Suprapubic skin (tissue), 4 donors: ENCODE data around the gene ERCC3. TPM values are rescaled to one million over a fixed set of nuclear protein-coding genes. Genes with fewer than 3 reads are reported as not detected.

Source experiments
- DNase-seq, 2 donors: peaks; one replicate each; pipeline ENCODE4 v3.0.0-alpha.2; 2019; ENCODE audit warnings: low spot score in 2 of 2
- H3K27ac ChIP-seq: fragments of 200-600 bp; sonication (generic); one replicate; pipeline ENCODE4 v1.5.1; 2019
- H3K27me3 ChIP-seq: fragments of 200-600 bp; sonication (generic); one replicate; pipeline ENCODE4 v1.5.1; 2019
- H3K36me3 ChIP-seq: fragments of 200-600 bp; sonication (generic); one replicate; pipeline ENCODE4 v1.5.1; 2019
- H3K4me1 ChIP-seq: fragments of 200-600 bp; sonication (generic); one replicate; pipeline ENCODE4 v1.5.1; 2019
- H3K4me3 ChIP-seq: fragments of 200-600 bp; sonication (generic); one replicate; pipeline ENCODE4 v1.5.1; 2019; ENCODE audit warnings: mild to moderate bottlenecking
- H3K9me3 ChIP-seq: fragments of 200-600 bp; sonication (generic); one replicate; pipeline ENCODE4 v1.5.1; 2019
- EP300 ChIP-seq: sonication (generic); formaldehyde crosslinking; IDR thresholded peaks from one replicate; pipeline ENCODE4 v1.6.1; 2017; ENCODE audit warnings: antibody characterized with exemption
- POLR2A ChIP-seq, 2 donors: fragments of 450-650 bp; IDR thresholded peaks; one replicate each; pipeline ENCODE4 v1.6.1; 2017; ENCODE audit warnings: antibody characterized with exemption in 2 of 2, mild to moderate bottlenecking in 2 of 2, moderate library complexity in 2 of 2
- POLR2AphosphoS5 ChIP-seq, 3 donors: sonication (generic); formaldehyde crosslinking; IDR thresholded peaks; one replicate each; pipeline ENCODE4 v1.6.1; 2017; ENCODE audit warnings: antibody characterized with exemption in 3 of 3
- WGBS: methylation state at CpG from one replicate; pipeline ENCODE4 v1.1.5; 2018; 5-methylcytosine and 5-hydroxymethylcytosine counted together
- total RNA-seq, 4 donors: library from RNA; depleted of rRNA; stranded (reverse); fragments of >200 nt; gene quantifications; one replicate each; pipeline ENCODE4 v1.1.0, GENCODE V29; 2016
- TF ChIP-seq, protein P1 (sequence below), 2 donors: fragments of 200-600 bp in 1 of 2; fragments of 450-650 bp in 1 of 2; sonication (generic) in 1 of 2; IDR thresholded peaks; one replicate each; pipeline ENCODE4 v1.5.1; 2016 to 2019; ENCODE audit warnings: antibody characterized with exemption in 2 of 2, mild to moderate bottlenecking in 1 of 2, moderate library complexity in 1 of 2

The ERCC3 gene
- total RNA-seq, 4 donors from 2014 or later = 35.5 to 103 (median 39.1) TPM

DNA sequence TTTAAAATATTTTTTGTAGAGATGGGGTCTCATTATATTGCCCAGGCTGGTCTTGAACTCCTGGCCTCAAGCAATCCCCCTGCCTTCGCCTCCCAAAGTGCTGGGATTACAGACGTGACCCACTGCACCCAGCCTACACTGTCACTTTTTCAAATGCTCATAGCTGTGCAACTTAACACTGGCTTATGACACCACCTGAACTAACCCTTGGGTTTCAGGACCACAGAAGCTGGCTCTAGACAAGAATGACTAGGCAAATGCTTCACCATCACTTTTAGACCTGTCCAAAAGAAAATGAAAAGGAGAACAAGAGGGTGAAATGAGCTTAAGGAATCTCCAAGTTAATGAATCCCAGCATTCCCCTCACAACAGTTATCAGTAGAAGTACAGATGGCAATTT, 13.3 kb downstream of the ERCC3 start:
- Histone ChIP-seq H3K36me3 (peaks cover 88% of the 10 kb centered on the region), H3K4me1 (peaks cover 8% of the 10 kb centered on the region), H3K27me3 (no peaks in the 10 kb centered on the region), H3K9me3 (no peaks in the 10 kb centered on the region), H3K27ac (no peak overlapping the region), H3K4me3 (no peak overlapping the region)
- no peak for DNase-seq
- TF ChIP-seq, protein P1, sequence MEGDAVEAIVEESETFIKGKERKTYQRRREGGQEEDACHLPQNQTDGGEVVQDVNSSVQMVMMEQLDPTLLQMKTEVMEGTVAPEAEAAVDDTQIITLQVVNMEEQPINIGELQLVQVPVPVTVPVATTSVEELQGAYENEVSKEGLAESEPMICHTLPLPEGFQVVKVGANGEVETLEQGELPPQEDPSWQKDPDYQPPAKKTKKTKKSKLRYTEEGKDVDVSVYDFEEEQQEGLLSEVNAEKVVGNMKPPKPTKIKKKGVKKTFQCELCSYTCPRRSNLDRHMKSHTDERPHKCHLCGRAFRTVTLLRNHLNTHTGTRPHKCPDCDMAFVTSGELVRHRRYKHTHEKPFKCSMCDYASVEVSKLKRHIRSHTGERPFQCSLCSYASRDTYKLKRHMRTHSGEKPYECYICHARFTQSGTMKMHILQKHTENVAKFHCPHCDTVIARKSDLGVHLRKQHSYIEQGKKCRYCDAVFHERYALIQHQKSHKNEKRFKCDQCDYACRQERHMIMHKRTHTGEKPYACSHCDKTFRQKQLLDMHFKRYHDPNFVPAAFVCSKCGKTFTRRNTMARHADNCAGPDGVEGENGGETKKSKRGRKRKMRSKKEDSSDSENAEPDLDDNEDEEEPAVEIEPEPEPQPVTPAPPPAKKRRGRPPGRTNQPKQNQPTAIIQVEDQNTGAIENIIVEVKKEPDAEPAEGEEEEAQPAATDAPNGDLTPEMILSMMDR (IDR thresholded peaks at IDR 0.05) = no peak
- no peak for TF ChIP-seq POLR2AphosphoS5 (IDR thresholded peaks at IDR 0.05)
- TF ChIP-seq POLR2A (IDR thresholded peaks at IDR 0.05) = no peak
- no peak for TF ChIP-seq EP300
- 88% methylated on average over 2 of the region's 2 CpGs for WGBS

DNA sequence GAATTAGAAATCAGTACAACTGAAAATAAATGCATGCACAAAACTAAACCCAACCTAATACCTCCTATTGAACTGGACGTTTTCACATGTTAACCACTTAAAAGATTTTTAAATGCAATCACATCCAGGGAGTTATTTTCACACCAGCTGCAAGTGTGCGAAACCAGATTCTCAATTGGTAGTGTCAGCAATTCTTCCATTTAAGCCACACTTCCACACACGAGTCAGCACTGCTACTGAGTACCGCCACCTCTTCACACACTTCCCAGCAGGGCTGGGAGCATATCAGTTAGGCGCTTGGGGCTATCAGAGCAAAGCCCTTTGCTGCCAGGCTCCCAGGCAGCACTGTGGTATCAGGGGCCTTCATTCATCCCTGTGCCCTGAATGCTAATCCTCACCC, 14.2 kb downstream of the ERCC3 start:
- WGBS = 79% methylated on average over 5 of the region's 5 CpGs
- TF ChIP-seq POLR2A (IDR thresholded peaks at IDR 0.05) (no peak), EP300 (no peak)

DNA sequence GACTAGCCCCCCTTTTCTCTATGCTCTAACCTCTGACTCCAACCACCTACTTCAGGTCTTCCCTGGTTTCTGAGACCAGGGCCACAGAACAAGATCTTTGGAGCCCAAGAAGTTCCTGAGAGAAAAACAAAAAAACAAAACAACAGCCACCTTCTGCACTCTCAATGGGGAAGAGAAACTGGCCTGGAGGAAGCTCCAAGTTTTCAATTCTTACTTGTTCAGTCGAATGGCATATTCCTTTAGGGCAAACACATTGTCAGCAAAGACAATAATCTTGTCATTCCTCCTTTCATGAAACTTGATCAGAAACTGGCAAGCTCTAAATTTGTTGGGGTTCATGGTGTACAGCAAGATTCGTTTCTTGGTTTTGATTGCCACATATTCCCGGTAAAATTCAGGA, 15.0 kb downstream of the ERCC3 start:
- H3K4me3 ChIP-seq = no peak overlapping the region
- no peaks in the 10 kb centered on the region for H3K27me3 ChIP-seq
- no peaks in the 10 kb centered on the region for H3K9me3 ChIP-seq
- DNase-seq = no peak
- TF ChIP-seq EP300 (no peak), POLR2A (IDR thresholded peaks at IDR 0.05) (no peak), POLR2AphosphoS5 (IDR thresholded peaks at IDR 0.05) (no peak)
- TF ChIP-seq, protein P1 (IDR thresholded peaks at IDR 0.05) = no peak
- H3K4me1 ChIP-seq = peaks cover 8% of the 10 kb centered on the region
- peaks cover 86% of the 10 kb centered on the region for H3K36me3 ChIP-seq
- 37% methylated on average over 3 of the region's 3 CpGs for WGBS
- H3K27ac ChIP-seq = peak overlapping the region; percentile 34

More for the DNA sequence above, 14.2 kb downstream of the ERCC3 start:
- no peak for DNase-seq
- H3K4me3 ChIP-seq = no peak overlapping the region
- peaks cover 88% of the 10 kb centered on the region for H3K36me3 ChIP-seq
- no peaks in the 10 kb centered on the region for H3K27me3 ChIP-seq
- peaks cover 8% of the 10 kb centered on the region for H3K4me1 ChIP-seq
- H3K9me3 ChIP-seq = no peaks in the 10 kb centered on the region
- peak overlapping the region; percentile 34 for H3K27ac ChIP-seq

DNA sequence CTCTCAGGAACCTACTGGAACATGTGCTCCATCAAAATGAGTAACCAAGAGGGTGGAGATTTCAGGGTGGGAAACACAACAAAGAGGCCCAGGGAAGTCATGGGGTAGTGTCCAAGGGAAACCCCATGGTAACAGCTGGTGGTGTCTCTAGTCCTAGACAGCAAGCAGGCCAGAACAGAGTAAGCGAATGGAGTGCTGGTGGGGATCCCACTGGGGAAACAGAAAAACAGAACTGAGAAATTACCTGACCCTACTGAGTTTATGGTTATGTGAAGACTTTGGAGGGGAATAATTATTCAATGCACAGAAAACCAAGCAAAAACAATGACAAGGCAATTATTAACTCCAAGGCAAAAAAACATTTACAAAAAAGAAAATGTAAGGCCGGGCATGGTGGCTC, 16.9 kb downstream of the ERCC3 start:
- Histone ChIP-seq H3K4me3 (no peak overlapping the region), H3K27ac (no peak overlapping the region), H3K36me3 (peaks cover 85% of the 10 kb centered on the region), H3K4me1 (peaks cover 8% of the 10 kb centered on the region), H3K9me3 (no peaks in the 10 kb centered on the region), H3K27me3 (no peaks in the 10 kb centered on the region)
- 93% methylated on average over 2 of the region's 2 CpGs for WGBS
- DNase-seq = no peak
- TF ChIP-seq POLR2A (IDR thresholded peaks at IDR 0.05) (no peak), EP300 (no peak), POLR2AphosphoS5 (IDR thresholded peaks at IDR 0.05) (no peak)
- TF ChIP-seq, protein P1 (IDR thresholded peaks at IDR 0.05) = no peak

DNA sequence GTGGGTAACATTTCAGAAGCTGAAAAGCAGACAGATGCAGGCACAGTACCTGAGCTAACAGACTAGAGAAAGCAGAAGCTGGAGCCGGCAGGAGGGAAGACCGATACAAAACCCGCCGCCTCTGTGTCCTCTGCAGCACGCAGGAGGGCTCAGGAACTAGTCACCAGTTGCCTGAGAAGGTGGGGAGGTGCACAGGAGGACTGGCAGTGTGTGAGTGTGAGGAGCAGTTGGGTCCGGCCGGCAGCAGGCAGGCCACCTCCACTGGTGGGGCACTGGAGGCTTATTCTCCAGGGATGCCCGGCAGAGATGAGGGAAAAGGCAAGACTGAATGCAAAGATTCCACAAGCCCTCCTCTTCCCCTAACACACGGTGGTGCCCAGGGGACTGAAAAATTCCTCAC, 18.2 kb downstream of the ERCC3 start:
- peaks cover 94% of the 10 kb centered on the region for H3K36me3 ChIP-seq
- DNase-seq = no peak
- no peaks in the 10 kb centered on the region for H3K9me3 ChIP-seq
- no peak overlapping the region for H3K27ac ChIP-seq
- H3K4me1 ChIP-seq = peaks cover 8% of the 10 kb centered on the region
- no peaks in the 10 kb centered on the region for H3K27me3 ChIP-seq
- no peak overlapping the region for H3K4me3 ChIP-seq
- WGBS = 92% methylated on average over 9 of the region's 9 CpGs
- TF ChIP-seq POLR2AphosphoS5 (IDR thresholded peaks at IDR 0.05) (no peak), POLR2A (IDR thresholded peaks at IDR 0.05) (no peak), EP300 (no peak)
- TF ChIP-seq, protein P1 (IDR thresholded peaks at IDR 0.05) = no peak

DNA sequence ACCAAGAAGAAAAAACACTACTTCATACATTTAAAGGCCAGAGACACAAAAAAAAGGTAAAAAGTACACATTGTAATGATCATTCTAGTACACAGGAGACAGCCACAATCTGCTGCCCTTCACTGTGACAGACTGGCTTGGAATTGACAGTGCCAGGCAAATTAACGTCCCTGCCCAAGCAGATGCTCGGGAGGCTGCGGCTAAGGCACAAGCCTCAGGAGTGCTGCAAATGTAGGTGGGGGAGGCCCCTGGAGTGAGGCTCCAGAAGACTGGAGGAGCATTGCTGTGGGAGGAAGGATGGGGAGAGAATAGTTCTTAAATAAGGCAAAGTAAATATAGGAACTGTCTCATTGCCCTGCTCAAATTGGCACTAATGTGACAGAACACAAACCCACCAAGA, 18.6 kb downstream of the ERCC3 start:
- Histone ChIP-seq H3K4me1 (peaks cover 8% of the 10 kb centered on the region), H3K4me3 (no peak overlapping the region), H3K27me3 (no peaks in the 10 kb centered on the region), H3K9me3 (no peaks in the 10 kb centered on the region), H3K27ac (no peak overlapping the region), H3K36me3 (peaks cover 94% of the 10 kb centered on the region)
- TF ChIP-seq, protein P1 (IDR thresholded peaks at IDR 0.05) = no peak
- TF ChIP-seq POLR2A (IDR thresholded peaks at IDR 0.05) (no peak), POLR2AphosphoS5 (IDR thresholded peaks at IDR 0.05) (no peak), EP300 (no peak)
- DNase-seq = no peak
- 85% methylated on average over 3 of the region's 3 CpGs for WGBS
